NCI-H82 treated with DMSO at 0.1 percent for 48 hours (cell line): ENCODE results near the gene ADAMTS12.
"Not testable (repeated sequence)": the region's sequence is repeated elsewhere in the genome, so short reads cannot be mapped to it uniquely, and the experiment has no call there.

Experiments
- DNase-seq: peaks from one replicate; lab custom pipeline; 2025; ENCODE audit not compliant: unreplicated experiment; lab: John Stamatoyannopoulos, UW

ADAMTS12 gene

DNA sequence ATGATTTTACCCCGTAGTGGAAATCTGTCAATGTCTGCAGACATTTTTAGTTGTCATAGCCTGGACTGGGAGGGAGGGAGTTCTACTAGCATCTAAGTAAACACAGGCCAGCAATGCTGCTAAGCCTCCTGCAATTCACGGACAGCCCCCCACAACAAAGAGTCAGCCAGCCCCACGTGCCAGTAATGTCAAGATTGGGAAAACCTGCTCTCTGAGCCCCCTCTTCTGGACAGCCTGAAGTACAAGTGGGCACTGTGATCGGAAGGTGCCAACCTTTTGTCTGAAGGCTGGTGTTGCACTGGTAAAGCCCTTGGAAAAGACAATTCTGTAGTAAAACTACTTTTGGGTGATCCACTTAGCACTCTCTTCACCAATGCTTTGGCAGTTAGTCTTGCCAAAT is 296.5 kb downstream of the ADAMTS12 start:
- no peak for DNase-seq

DNA sequence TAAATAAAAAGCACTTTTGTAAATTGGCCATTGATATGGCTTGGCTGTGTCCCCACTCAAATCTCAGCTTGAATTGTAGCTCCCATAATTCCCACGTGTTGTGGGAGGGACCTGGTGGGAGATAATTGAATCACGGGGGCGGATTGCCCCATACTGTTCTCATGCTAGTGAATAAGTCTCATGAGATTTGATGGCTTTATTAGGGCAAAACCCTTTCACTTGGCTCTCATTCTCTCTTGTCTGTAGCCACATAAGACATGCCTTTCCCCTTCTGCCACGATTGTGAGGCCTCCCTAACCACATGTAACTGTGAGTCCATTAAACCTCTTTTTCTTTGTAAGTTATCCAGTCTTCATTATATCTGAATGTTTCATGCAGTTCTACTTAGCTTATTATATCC is 297.8 kb downstream of the ADAMTS12 start:
- no peak for DNase-seq

DNA sequence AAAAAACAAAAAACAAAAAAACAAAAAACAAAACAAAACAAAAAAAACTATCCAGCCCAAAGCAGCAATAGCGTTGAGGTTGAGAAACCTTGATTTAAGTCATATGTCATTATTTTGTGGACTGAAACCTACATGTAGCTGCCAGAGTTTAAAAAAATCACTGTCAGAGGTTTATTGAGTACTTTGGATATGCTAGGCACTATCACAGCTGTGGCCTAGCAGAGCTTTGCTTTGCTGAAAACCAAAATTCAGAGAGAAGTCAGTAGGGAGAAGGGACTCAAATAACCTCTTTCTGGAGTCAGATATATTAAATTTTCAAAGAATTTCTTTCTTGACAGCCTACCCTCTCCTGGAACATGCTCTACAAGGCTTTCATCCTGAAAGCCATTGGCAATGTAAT is 299.5 kb downstream of the ADAMTS12 start:
- DNase-seq = no peak

DNA sequence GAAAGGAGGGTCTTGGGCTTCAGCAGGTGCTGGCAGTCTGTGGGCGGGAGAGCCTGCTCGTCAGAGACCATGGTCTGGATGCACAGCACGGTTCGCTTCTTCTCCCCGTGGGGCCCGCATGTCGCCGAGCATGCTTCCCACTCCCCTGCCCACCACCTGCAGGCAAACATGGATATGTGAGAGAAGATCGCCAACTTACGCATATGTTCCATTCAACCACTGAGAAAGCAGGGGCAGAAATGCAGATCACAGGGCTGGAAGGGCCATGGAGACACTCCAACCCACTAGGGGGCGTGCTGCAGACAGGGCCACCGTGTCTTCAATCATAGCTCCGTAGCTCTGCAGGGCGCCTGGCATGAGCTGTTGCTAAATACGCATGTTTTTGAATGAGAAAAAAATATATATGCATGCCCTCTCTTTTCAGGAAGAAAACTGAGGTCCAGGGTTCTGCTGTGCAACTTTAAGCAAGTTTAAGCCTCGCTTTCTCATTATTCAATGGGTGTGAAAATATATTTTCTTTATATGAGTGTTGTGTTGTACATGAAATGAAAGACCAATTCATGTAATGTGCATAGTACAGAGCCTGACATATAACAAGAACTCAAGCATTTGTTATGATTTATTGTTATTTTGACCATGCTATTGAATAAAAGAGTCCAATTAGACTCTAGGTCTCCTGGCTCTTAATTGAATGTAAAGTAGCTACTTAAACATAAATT is 303.0 kb downstream of the ADAMTS12 start:
- DNase-seq = no peak

DNA sequence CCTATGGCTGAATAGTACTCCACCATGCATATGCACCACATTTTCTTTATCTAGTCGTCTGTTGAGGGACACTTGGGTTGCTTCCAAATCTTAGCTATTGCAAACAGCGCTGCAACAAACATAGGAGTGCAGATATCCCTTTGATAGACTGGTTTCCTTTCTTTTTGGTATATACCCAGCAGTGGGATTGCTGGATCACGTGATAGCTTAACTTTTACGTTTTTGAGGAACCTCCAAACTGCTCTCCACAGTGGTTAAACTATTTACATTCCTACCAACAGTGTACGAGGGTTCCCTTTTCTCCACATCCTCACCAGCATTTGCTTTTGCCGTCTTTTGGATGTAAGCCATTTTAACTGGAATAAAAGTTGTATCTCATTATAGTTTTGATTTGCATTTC is 308.5 kb downstream of the ADAMTS12 start:
- DNase-seq = no peak

DNA sequence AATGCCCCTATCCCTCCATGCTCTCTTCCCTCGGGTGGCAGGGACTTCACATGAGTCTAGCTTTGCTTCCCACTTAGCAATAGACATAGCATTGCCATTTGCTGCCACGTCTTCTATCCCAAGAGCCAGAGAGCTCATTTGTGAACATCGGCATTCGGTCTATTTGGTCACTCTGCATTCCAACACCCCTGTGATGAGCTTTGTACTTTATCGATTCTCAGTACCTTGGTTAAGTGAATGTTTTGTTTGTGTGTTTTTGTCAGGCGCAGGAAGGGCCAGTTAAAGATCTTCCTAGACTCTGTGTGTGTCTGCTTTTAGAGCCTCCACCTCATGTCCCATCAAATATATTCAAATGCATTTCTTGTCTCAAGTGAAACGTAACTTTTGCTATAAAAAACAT is 309.4 kb downstream of the ADAMTS12 start:
- DNase-seq = no peak

DNA sequence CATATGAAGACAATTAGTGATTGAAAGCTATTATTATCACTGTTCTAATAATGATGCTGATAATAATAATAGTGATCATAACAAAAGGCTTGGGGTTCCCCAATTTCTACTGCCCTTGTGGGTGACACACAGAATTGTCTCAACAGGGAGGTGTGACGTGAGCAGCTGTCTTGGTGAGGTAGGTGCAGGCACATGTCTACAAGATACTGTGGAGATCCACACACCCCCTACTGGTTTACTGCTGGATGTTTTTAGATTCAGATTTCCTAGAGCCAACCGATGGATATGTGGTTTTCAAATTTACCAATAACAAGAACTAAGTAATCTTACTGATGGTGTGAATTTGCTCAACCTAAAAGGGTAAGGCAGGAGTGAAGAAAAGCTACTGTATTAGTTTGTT is 312.0 kb downstream of the ADAMTS12 start:
- no peak for DNase-seq

DNA sequence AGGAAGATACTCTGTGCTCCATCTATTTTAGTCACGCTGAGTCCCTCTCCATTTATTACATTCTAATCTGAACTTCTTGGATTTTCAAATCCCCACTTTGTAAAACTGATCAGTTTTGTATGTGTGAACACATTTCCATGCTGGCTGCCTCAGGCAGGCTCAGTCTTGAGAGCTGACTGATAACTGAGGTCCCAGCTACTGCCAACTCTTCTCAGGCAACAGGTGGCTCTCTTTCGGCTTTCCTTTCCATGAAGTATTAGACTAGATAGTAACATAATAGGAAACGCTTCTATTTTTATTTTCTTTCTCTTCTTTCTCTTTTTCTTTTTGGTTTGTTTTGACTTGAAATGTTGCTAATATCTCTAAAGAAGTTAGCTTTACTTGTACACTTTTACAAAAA is 312.6 kb downstream of the ADAMTS12 start:
- DNase-seq = no peak

DNA sequence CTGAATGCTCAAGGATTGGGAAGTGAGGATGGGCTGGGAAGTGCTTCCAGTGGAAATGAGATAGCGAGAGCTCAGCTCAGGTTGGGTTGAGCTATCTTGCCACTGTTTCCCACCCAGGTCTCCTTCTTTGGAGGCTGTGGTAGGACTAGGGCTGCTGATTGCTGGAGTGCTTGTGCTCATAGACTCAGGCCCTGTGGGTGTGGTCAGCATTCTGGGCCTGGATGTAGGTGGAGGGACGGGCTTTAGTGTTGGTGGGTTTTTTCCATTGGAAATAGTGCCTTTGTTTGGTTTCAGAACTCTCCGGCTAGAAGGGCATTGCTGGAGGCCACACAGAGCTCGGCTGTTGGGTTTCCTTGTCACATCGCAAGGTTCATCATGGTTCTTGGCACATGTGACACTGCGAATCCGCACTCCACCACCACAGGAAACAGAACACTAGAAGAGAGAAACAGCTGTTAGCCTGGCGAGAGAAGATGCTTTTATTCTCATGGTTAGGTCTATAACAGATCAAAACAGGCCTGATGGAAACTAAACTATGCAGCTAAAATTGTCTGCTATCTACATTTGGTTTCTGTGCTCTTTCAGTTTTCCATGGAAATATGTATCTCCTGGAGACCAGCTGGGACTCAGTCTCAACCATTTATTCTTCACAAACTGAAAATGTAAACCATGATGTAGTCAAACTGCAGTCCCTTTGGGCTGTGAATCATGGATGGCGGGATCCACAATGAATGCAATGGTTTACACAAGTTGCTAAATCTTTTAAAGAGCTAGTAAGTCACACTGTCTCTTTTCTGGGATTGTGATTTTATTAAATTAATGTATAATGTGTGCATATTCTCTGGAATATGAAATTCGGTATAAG is 314.8 kb downstream of the ADAMTS12 start:
- DNase-seq = no peak

DNA sequence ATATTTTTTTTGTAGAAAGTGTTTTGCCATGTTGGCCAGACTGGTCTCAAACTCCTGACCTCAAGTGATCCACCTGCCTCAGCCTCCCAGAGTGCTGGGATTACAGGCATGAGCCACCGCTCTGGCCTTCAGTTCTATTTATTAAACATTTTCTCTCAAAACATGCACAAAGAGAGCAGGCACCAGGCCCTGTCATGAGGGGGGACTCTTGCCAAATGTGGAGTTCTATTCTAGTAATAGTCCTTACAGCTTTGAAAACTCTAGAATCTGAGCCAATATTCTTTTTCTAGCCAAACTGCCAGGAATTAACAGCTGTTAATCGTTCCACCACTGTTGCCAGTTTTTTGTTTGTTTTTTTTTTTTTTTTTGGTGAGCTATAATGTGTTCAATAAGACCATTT is 326.5 kb downstream of the ADAMTS12 start:
- no peak for DNase-seq

DNA sequence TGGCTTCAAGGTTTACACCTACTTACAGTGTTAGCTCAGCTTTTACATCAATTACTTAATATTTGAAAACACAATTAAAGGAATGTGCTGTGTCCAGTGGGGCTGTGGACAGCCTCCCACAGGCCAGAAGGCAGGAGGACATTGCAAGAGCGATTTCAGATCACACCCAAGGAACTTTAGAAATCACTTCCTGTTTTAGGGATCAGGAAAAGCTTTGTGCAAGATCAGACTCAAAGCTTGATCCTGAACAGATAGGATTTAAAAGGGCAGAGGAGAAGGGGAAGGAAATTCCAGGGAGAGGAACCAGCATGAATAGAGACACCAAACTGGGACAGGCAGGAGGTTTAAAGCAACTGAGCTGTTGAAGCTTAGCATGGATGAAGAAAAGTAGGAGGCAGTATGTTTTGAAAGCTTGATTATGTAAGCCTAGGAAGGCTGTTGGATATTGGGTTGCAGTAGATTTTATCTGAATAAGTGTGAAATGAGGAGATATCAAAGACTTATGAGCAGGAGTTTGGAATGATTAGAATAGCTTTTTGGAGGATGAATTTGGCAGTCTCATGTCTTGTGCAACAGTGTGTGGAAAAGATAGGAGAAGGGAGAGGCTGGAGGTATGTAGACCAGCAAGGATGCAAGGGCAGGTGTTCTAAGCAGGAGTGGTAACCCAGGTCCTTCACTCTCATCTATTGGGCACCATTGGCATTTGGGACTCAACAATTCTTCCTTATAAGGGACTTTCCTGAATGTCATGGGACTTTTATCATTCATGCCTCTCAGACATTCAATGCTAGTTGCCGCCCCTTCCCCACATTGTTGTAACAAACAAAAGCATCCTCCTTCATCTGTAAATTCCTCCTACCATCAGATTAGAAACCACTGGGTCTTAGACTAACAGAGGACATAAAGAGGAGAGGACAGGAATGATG is 327.5 kb downstream of the ADAMTS12 start:
- DNase-seq = no peak

DNA sequence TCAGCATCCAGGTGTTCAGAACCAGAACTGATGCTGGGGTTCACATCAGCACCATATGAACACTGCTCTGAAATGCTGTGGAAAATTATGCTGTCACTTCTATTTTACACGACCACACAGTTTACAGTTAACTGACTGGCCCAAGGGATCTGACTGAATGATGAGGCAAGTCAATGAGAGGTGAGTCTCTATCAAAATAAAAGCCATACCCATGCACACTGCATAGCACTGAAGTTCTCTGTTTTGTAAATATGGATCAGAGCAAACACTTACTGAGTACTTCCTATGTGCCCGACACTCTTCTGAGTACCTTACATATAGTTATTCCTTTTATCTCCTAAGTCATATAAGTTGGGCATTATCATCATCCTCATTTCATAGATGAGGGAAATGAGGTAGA is 328.3 kb downstream of the ADAMTS12 start:
- no peak for DNase-seq

DNA sequence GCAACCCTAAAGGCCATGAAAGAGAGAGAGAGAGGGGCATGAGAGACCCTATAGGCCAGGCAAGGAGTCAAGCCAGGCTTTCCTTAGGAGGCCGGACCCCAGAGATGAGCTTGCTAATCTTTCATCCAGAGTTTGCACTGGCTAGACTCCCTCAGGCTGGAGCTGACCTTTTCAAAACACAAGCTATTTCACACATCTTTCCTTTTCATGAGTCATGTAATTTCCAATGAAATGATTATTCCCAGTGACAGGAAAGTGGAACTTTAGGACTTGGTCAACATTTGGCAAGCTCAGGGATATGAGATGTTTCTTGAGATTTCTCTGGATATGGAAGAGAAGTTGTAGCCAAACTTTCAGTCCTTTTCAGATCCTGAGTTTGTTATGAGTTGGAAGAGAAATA is 333.3 kb downstream of the ADAMTS12 start:
- no peak for DNase-seq

DNA sequence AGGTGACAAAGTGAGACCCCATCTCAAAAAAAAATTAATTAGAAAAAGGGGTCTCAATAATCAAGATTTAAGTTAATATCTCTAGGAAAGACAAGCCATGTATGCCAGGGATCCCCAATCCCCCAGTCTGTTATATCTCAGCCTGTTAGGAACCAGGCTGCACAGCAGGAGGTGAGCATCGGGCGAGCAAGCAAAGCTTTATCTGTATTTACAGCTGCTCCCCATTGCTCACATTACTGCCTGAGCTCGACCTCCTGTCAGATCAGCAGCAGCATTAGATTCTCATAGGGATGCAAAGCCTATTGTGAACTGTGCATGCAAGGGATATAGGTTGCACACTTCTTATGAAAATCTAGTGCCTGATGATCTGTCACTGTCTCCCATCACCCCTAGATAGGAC is 334.2 kb downstream of the ADAMTS12 start:
- DNase-seq = no peak

DNA sequence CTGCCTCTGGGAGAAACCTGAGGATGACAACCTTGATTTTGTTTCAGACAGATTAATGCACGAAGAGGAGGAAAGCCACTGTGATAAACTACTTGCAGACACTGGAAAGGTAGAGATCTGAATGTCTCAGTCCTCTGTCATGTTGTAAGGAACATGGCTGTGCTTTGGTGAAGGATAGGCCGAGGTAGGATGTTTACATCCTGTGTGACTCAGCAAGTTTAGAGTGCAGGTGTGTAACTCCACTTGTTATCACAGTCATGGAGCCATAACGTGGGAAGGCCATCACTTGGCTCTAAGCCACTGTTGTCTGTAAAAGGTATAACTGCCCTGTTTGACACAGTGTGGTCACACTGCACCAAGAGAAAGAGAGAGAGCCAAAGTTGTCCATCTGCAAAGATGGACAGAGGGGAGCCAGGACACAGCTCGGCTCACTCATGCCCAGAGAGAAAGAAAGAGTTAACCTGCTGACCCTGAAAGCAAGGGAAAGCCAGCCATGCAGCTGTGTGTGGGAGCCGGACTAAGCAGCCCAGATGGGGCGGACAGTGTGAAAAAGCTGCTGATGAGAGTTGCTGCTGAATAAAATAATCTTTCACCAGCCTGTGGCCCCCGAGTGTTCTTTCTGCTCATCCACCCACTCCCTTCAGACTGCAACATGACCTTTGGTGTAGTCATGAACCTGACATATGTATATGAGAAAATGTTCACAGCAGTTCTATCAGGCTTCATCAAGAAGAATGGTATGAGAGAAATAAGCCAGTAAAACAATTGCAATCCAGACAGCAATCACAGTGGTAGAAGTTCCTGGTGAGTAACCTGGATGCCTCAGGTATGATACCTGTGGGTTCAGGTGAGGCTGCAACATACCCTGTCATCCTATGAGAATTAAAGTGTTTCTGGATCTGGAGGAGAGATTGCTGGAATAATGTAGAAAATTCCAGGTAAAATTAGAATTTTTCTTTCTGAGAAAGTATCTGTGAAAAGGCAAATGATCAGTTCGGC is 335.2 kb downstream of the ADAMTS12 start:
- no peak for DNase-seq

DNA sequence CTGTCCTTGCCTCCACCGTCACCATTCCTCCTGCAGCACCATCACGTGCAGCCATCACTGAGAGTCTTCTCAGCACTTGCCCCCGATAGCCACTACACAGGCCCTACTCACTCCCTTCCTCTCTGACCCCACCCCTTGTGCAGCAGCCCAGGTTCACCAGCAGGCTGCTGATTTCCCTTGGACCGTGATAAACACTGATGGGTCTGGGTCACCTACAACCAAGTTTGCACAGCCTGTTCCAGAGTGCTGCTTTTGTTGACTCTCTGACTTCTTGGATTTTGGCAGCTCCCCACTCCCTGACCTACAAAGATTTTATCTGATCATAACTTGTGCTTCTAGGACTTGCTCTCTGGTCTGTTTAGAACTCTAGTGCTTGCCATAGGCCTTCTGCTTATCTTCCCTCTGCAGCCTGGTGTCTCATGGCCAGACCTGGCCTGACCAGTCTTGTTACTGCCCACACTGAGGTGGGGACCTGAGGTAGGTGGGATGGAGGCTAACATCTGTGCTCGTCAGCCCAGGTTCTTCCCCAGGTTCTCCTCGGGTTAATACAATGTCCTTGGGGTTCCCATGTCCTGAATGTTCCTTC is 341.7 kb downstream of the ADAMTS12 start:
- no peak for DNase-seq

DNA sequence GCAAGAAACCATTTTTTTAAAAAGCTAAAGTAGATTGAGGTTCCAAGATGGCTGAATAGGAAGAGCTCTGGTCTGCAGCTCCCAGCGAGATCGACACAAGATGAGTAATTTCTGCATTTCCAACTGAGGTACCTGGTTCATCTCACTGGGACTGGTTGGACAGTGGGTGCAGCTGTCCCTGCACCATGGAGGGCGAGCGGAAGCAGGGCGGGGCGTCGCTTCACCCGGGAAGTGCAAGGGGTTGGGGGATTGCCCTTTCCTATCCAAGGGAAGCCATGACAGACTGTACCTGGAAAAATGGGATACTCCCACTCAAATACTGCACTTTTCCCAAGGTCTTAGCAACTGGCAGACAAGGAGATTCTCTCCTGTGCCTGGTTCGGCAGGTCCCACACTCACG is 352.0 kb downstream of the ADAMTS12 start:
- DNase-seq = not testable (repeated sequence)

DNA sequence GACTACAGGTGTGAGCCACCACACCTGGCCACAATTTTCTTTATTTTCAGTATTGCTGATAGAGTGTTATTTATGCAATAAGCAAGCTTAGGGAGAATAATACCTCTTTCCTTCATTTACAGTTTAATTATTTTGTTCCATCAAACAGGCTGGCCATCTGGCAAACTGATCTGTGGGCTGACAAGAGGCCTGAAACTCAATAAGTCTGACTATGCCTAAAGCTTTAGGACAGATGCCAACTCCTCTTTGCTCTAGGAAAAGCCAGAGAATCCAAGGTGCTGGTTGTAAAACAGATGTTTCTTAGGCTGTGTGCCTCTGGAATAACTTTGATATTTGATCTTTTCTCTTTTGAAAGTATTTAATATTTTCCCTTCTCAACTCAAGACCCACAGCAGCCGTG is 352.6 kb downstream of the ADAMTS12 start:
- DNase-seq = no peak

DNA sequence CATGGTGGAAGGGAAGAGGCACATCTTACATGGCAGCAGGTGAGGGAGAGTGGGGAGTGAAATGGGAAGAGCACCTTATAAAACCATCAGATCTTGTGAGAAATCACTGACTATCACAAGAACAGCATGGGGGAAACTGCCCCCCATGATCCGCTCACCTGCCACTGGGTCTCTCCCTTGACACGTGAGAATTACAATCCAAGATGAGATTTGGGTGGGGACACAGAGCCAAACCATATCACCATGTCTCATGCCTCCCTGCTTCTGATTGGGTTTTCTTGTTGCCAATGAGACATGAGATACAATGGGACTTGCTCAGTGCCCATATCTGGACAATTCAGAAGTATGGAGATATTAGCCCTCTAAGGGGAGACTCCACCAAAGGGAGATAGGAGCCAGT is 353.6 kb downstream of the ADAMTS12 start:
- no peak for DNase-seq

DNA sequence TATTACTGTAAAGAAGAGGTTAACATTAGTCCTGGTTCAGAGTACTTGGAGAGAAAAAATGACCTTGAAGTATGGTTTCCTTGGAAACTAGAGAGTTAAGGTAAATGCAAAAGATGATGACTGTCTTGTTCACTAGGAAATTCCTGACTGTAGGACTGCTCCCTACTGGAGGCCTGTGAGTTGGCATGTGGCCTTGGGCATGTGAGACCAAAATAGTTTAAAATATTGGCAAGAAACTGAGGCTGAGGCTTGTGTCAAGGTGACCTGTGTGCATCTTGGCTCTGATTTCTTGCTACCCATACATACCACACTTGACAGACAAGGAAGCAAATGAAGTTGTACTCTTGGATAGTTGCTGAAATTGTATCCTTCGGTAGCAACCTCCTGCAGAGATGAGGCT is 354.6 kb downstream of the ADAMTS12 start:
- no peak for DNase-seq
